HG03135 (cell line): Measurements from ENCODE around the gene ID1.
"Not testable (repeated sequence)": the region's sequence is repeated elsewhere in the genome, so short reads cannot be mapped to it uniquely, and the experiment has no call there.

ENCODE experiments used
- ATAC-seq: cut with Tn5 transposase; IDR thresholded peaks from one replicate; pipeline ENCODE4 v1.9.1; 2021; ENCODE audit warnings: mild to moderate bottlenecking, moderate library complexity; ENCODE audit not compliant: unreplicated experiment

The ID1 gene

GRCh38 chr20:31573555-31574321 lies 31.4 kb upstream of the ID1 start:
- peak; percentile 16 for ATAC-seq

- not testable (repeated sequence) for ATAC-seq
Observed at GRCh38 chr20:31574986-31575385, 30.1 kb upstream of the ID1 start.

GRCh38 chr20:31576751-31577150 lies 28.3 kb upstream of the ID1 start:
- no peak for ATAC-seq

- ATAC-seq = no peak
Observed at GRCh38 chr20:31577194-31577593, 27.9 kb upstream of the ID1 start.

- ATAC-seq = no peak
Observed at GRCh38 chr20:31578448-31579138, 26.5 kb upstream of the ID1 start.

GRCh38 chr20:31579245-31579644 lies 25.8 kb upstream of the ID1 start:
- no peak for ATAC-seq

- ATAC-seq = not testable (repeated sequence)
Observed at GRCh38 chr20:31579941-31580651, 25.0 kb upstream of the ID1 start.

GRCh38 chr20:31580706-31581105 lies 24.4 kb upstream of the ID1 start:
- ATAC-seq = no peak

GRCh38 chr20:31581391-31581790 lies 23.7 kb upstream of the ID1 start:
- ATAC-seq = no peak

GRCh38 chr20:31587545-31588389 lies 17.3 kb upstream of the ID1 start:
- no peak for ATAC-seq

- no peak for ATAC-seq
Observed at GRCh38 chr20:31590717-31591225, 14.3 kb upstream of the ID1 start.

- ATAC-seq = no peak
Observed at GRCh38 chr20:31593221-31594001, 11.7 kb upstream of the ID1 start.

- no peak for ATAC-seq
Observed at GRCh38 chr20:31594002-31594557, 11.0 kb upstream of the ID1 start.

- no peak for ATAC-seq
Observed at GRCh38 chr20:31594558-31595379, 10.3 kb upstream of the ID1 start.

- ATAC-seq = no peak
Observed at GRCh38 chr20:31595380-31595653, 9.8 kb upstream of the ID1 start.

- no peak for ATAC-seq
Observed at GRCh38 chr20:31595654-31596411, 9.3 kb upstream of the ID1 start.

GRCh38 chr20:31596412-31596715 lies 8.7 kb upstream of the ID1 start:
- not testable (repeated sequence) for ATAC-seq

- ATAC-seq = no peak
Observed at GRCh38 chr20:31596831-31597480, 8.1 kb upstream of the ID1 start.
